ENCODE results near the gene SLC49A3. TPM values are rescaled to one million over a fixed set of nuclear protein-coding genes. Genes with fewer than 3 reads are reported as not detected.
A peak's percentile ranks its signal among the peaks of the same experiment; 100 is the strongest.

The SLC49A3 gene
- total and polyA plus RNA-seq, 2 of the 13 experiments (the other 11 are each of a cell fraction or from before 2014, with no cell fraction given) = 0.07 to 0.17 TPM

- H3K27me3 ChIP-seq (ENCODE audit: control insufficient read depth in 1 of 2, insufficient read depth in 2 of 2, low read length in 2 of 2) = no peaks in the 10 kb centered on the region
- no CpG with 5 or more reads among the region's 62 CpGs for WGBS (ENCODE audit: low lambda C conversion rate)
- no peaks in the 10 kb centered on the region for H3K79me2 ChIP-seq (ENCODE audit: insufficient read depth, low read length)
- no peaks in the 10 kb centered on the region for H4K20me1 ChIP-seq (ENCODE audit: insufficient read depth, low read length)
- H3K4me2 ChIP-seq (ENCODE audit: low read depth, low read length) = peak overlapping the region; percentile 64
- CTCF ChIA-PET (ENCODE audit: low intra/inter-chr PET ratio, low total read pairs) = no interaction called here
- H3K27ac ChIP-seq (ENCODE audit: extremely low read length, insufficient read depth, low read length) = no peak overlapping the region
- intact Hi-C loops (cut with micrococcal nuclease; ENCODE audit: unreplicated experiment) = no loop called here
- H3K9me3 ChIP-seq (ENCODE audit: low read length) = no peaks in the 10 kb centered on the region
- DNase-seq (ENCODE audit: low spot score) = no peak
- peaks cover 87% of the 10 kb centered on the region for H3K4me1 ChIP-seq (ENCODE audit: insufficient read depth, low read length)
- POLR2A ChIA-PET = no interaction called here
- no peak for FAIRE-seq
- in situ Hi-C loops (cut with HindIII; ENCODE audit: extremely low pct_ligation_motif_present, low pct_unique_long_range_greater_than_20kb) = no loop called here
- H2AFZ ChIP-seq (ENCODE audit: low read length) = no peak overlapping the region
- H3K4me3 ChIP-seq (replicated peaks in 1 of 3; ENCODE audit: insufficient read depth in 1 of 3, low read depth in 2 of 3, low read length in 3 of 3) = peak overlapping the region in 2 of 3 experiments; percentile 44 to 48; a peak in 3 of 6 replicates
- no TSS peak for BruUV-seq (replicated peaks)
- 0 out of 2 replicates have a peak overlapping the region, but pooled peaks have one; percentile 11 for H3K9ac ChIP-seq (ENCODE audit: insufficient read depth, low read depth, low read length)
- no peak for ATAC-seq
- no peaks in the 10 kb centered on the region for H3K36me3 ChIP-seq (replicated peaks in 1 of 2; ENCODE audit: control insufficient read depth in 1 of 2, insufficient read depth in 2 of 2, low read length in 2 of 2)
- TF ChIP-seq RCOR2 (CRISPR knock-in tag; IDR thresholded peaks at IDR 0.05) = no peak
- TF ChIP-seq ZNF383 (CRISPR knock-in tag; IDR thresholded peaks at IDR 0.05; ENCODE audit: borderline replicate concordance) = no peak
- TF ChIP-seq RXRA (CRISPR knock-in tag; IDR thresholded peaks at IDR 0.05) = peak; percentile 46; the same call in 1 of the 2 replicates
- TF ChIP-seq RARA (CRISPR knock-in tag; IDR thresholded peaks at IDR 0.05) = no peak
- no peak for TF ChIP-seq ZNF550 (CRISPR knock-in tag; IDR thresholded peaks at IDR 0.05; ENCODE audit: borderline replicate concordance)
- peak; percentile 75 for TF ChIP-seq ZBTB38 (CRISPR knock-in tag; IDR thresholded peaks at IDR 0.05)
- TF ChIP-seq ZNF574 (CRISPR knock-in tag; IDR thresholded peaks at IDR 0.05) = no peak
- TF ChIP-seq SIN3A (IDR thresholded peaks at IDR 0.05; ENCODE audit: borderline replicate concordance, low read depth, low read length) = peak; percentile 10; the same call in 1 of the 2 replicates
- no peak for TF ChIP-seq YY1 (IDR thresholded peaks at IDR 0.05; ENCODE audit: insufficient read depth, insufficient replicate concordance, low read depth, low read length)
- TF ChIP-seq HNF4A (CRISPR knock-in tag; IDR thresholded peaks at IDR 0.05) = no peak
- TF ChIP-seq MED8 (CRISPR knock-in tag; IDR thresholded peaks at IDR 0.05; ENCODE audit: insufficient replicate concordance) = no peak
- TF ChIP-seq REPIN1 (CRISPR knock-in tag; IDR thresholded peaks at IDR 0.05; ENCODE audit: borderline replicate concordance, low read depth) = no peak
- TF ChIP-seq ZBTB8A (CRISPR knock-in tag; IDR thresholded peaks at IDR 0.05; ENCODE audit: borderline replicate concordance, low read depth) = no peak
- TF ChIP-seq AGO1 (IDR thresholded peaks at IDR 0.05; ENCODE audit: low read depth, low read length, poor library complexity, severe bottlenecking) = peak; percentile 74
- peak; percentile 18; the same call in 1 of the 2 replicates for TF ChIP-seq ZC3H13 (CRISPR knock-in tag; IDR thresholded peaks at IDR 0.05)
- no peak for TF ChIP-seq ZNF615 (CRISPR knock-in tag; IDR thresholded peaks at IDR 0.05; ENCODE audit: borderline replicate concordance)
- TF ChIP-seq ZSCAN30 (CRISPR knock-in tag; IDR thresholded peaks at IDR 0.05) = no peak
- 0 out of 2 replicates have a peak, but pooled peaks have one; percentile 20 for TF ChIP-seq SAP130 (CRISPR knock-in tag; IDR thresholded peaks at IDR 0.05; ENCODE audit: low read depth)
- no peak for TF ChIP-seq DZIP1 (CRISPR knock-in tag; IDR thresholded peaks at IDR 0.05)
Measured at GRCh38 chr4:680928-681645, 7.9 kb downstream of the SLC49A3 start.
